Measurements from ENCODE around the gene GGTA1.
A peak's percentile ranks its signal among the peaks of the same experiment; 100 is the strongest.

GGTA1 gene

GRCh38 chr9:121498150-121498486 lies 1.5 kb downstream of the GGTA1 start:
- no peaks in the 10 kb centered on the region for H3K9me3 ChIP-seq (ENCODE audit: insufficient read depth, low read depth, low read length)
- no peaks in the 10 kb centered on the region for H3K79me2 ChIP-seq (ENCODE audit: insufficient read depth, low read length)
- H3K4me1 ChIP-seq (ENCODE audit: insufficient read depth, low read length, poor library complexity, severe bottlenecking), result peaks cover 6% of the 10 kb centered on the region
- H3K27me3 ChIP-seq (ENCODE audit: insufficient read depth, low read length, poor library complexity, severe bottlenecking), result no peaks in the 10 kb centered on the region
- 0 out of 2 replicates have a peak overlapping the region, but pooled peaks have one; percentile 41 for H2AFZ ChIP-seq (ENCODE audit: low read length)
- H4K20me1 ChIP-seq (ENCODE audit: insufficient read depth, low read length, poor library complexity, severe bottlenecking), result no peaks in the 10 kb centered on the region
- no peaks in the 10 kb centered on the region for H3K9me2 ChIP-seq (replicated peaks; ENCODE audit: low read depth, low read length)
- no peak overlapping the region for H3K4me3 ChIP-seq (ENCODE audit: low read length, poor library complexity, severe bottlenecking)
- no peaks in the 10 kb centered on the region for H3K36me3 ChIP-seq (ENCODE audit: insufficient read depth, low read length)
- H3K9ac ChIP-seq (ENCODE audit: low read depth, low read length, poor library complexity, severe bottlenecking), result no peak overlapping the region
- peak overlapping the region; percentile 2 for H3K4me2 ChIP-seq (ENCODE audit: low read depth, low read length, poor library complexity, severe bottlenecking)
- H3F3A ChIP-seq (ENCODE audit: low read depth), result no peaks in the 10 kb centered on the region
- TF ChIP-seq CTCF (conservative IDR thresholded peaks at IDR 0.05; ENCODE audit: low read length) (peak; percentile 84), EZH2phosphoT487 (IDR thresholded peaks at IDR 0.05; ENCODE audit: borderline replicate concordance) (no peak)

- no peaks in the 10 kb centered on the region for H4K20me1 ChIP-seq (ENCODE audit: insufficient read depth, low read length, poor library complexity, severe bottlenecking)
- H2AFZ ChIP-seq (ENCODE audit: low read length), result no peak overlapping the region
- TF ChIP-seq EZH2phosphoT487 (IDR thresholded peaks at IDR 0.05; ENCODE audit: borderline replicate concordance) (no peak), CTCF (conservative IDR thresholded peaks at IDR 0.05; ENCODE audit: low read length) (no peak)
- H3K4me2 ChIP-seq (ENCODE audit: low read depth, low read length, poor library complexity, severe bottlenecking), result no peak overlapping the region
- no peaks in the 10 kb centered on the region for H3K9me2 ChIP-seq (replicated peaks; ENCODE audit: low read depth, low read length)
- H3K27me3 ChIP-seq (ENCODE audit: insufficient read depth, low read length, poor library complexity, severe bottlenecking), result no peaks in the 10 kb centered on the region
- H3K79me2 ChIP-seq (ENCODE audit: insufficient read depth, low read length), result no peaks in the 10 kb centered on the region
- no peak overlapping the region for H3K9ac ChIP-seq (ENCODE audit: low read depth, low read length, poor library complexity, severe bottlenecking)
- H3K36me3 ChIP-seq (ENCODE audit: insufficient read depth, low read length), result no peaks in the 10 kb centered on the region
- H3K9me3 ChIP-seq (ENCODE audit: insufficient read depth, low read depth, low read length), result no peaks in the 10 kb centered on the region
- H3K4me1 ChIP-seq (ENCODE audit: insufficient read depth, low read length, poor library complexity, severe bottlenecking), result peaks cover 6% of the 10 kb centered on the region
- no peaks in the 10 kb centered on the region for H3F3A ChIP-seq (ENCODE audit: low read depth)
- no peak overlapping the region for H3K4me3 ChIP-seq (ENCODE audit: low read length, poor library complexity, severe bottlenecking)
Observed at GRCh38 chr9:121495976-121496375, 3.7 kb downstream of the GGTA1 start.

- Histone ChIP-seq H3K4me2 (ENCODE audit: low read depth, low read length, poor library complexity, severe bottlenecking) (no peak overlapping the region), H3F3A (ENCODE audit: low read depth) (no peaks in the 10 kb centered on the region), H3K9me2 (replicated peaks; ENCODE audit: low read depth, low read length) (no peaks in the 10 kb centered on the region), H4K20me1 (ENCODE audit: insufficient read depth, low read length, poor library complexity, severe bottlenecking) (no peaks in the 10 kb centered on the region), H2AFZ (ENCODE audit: low read length) (no peak overlapping the region), H3K27me3 (ENCODE audit: insufficient read depth, low read length, poor library complexity, severe bottlenecking) (no peaks in the 10 kb centered on the region), H3K9ac (ENCODE audit: low read depth, low read length, poor library complexity, severe bottlenecking) (no peak overlapping the region), H3K9me3 (ENCODE audit: insufficient read depth, low read depth, low read length) (no peaks in the 10 kb centered on the region), H3K4me1 (ENCODE audit: insufficient read depth, low read length, poor library complexity, severe bottlenecking) (peaks cover 6% of the 10 kb centered on the region), H3K36me3 (ENCODE audit: insufficient read depth, low read length) (no peaks in the 10 kb centered on the region), H3K79me2 (ENCODE audit: insufficient read depth, low read length) (no peaks in the 10 kb centered on the region), H3K4me3 (ENCODE audit: low read length, poor library complexity, severe bottlenecking) (no peak overlapping the region)
- TF ChIP-seq CTCF (conservative IDR thresholded peaks at IDR 0.05; ENCODE audit: low read length) (no peak), EZH2phosphoT487 (IDR thresholded peaks at IDR 0.05; ENCODE audit: borderline replicate concordance) (no peak)
Observed at GRCh38 chr9:121494192-121494591, 5.5 kb downstream of the GGTA1 start.

All from Loucy (cell line).